OCI-LY3 (cell line): Measurements from ENCODE around the gene TBL1XR1.

Experiments
- H2AFZ ChIP-seq: fragments of 200-600, 300-600 bp; shearing (Covaris generic); 2 replicates; pipeline ENCODE4 v1.6.0; 2014; ENCODE audit warnings: antibody characterized with exemption, low read depth, low read length
- H3K27ac ChIP-seq: fragments of 200-600, 300-600 bp; sonication (generic); 2 replicates; pipeline ENCODE4 v1.5.1; 2014; ENCODE audit warnings: mild to moderate bottlenecking, low read length, moderate library complexity, mixed read lengths
- H3K27me3 ChIP-seq: fragments of 200-600, 300-600 bp; sonication (generic); 2 replicates; pipeline ENCODE4 v1.6.1; 2014; ENCODE audit warnings: low read depth, low read length, mixed read lengths
- H3K36me3 ChIP-seq: fragments of 200-600, 300-600 bp; sonication (generic); replicated peaks from 2 replicates; pipeline ENCODE3; 2014; ENCODE audit warnings: low read depth, low read length, mixed read lengths
- H3K4me1 ChIP-seq: fragments of 300-600, 200-600 bp; sonication (generic); 2 replicates; pipeline ENCODE4 v1.6.1; 2014; ENCODE audit warnings: low read length, mixed read lengths
- H3K4me2 ChIP-seq: fragments of 200-600, 300-600 bp; sonication (generic); 2 replicates; pipeline ENCODE4 v1.6.1; 2014; ENCODE audit warnings: low read length, mixed read lengths
- H3K4me3 ChIP-seq: fragments of 300-600, 200-600 bp; sonication (generic); 2 replicates; pipeline ENCODE4 v1.5.1; 2014; ENCODE audit warnings: antibody characterized with exemption, mild to moderate bottlenecking, low read length, moderate library complexity
- H3K79me2 ChIP-seq: fragments of 300-600, 200-600 bp; shearing (Covaris generic); 2 replicates; pipeline ENCODE4 v1.6.1; 2014; ENCODE audit warnings: mild to moderate bottlenecking, low read length, mixed read lengths
- H3K9ac ChIP-seq: fragments of 300-600, 200-600 bp; shearing (Covaris generic); 2 replicates; pipeline ENCODE4 v1.6.0; 2014; ENCODE audit warnings: mild to moderate bottlenecking, low read length, moderate library complexity
- H3K9me3 ChIP-seq: fragments of 200-600, 300-600 bp; shearing (Covaris generic); 2 replicates; pipeline ENCODE4 v1.6.1; 2014; ENCODE audit warnings: low read length, mixed read lengths; ENCODE audit not compliant: insufficient read depth
- H4K20me1 ChIP-seq: fragments of 200-600, 300-600 bp; sonication (generic); 2 replicates; pipeline ENCODE4 v1.6.1; 2016; ENCODE audit warnings: low read length, mixed read lengths; ENCODE audit not compliant: insufficient read depth
- CTCF ChIP-seq: fragments of 200-600, 300-600 bp; sonication (generic); IDR thresholded peaks from 2 replicates; pipeline ENCODE4 v1.5.1; 2014; ENCODE audit warnings: antibody characterized with exemption, low read length, low read depth
- EZH2phosphoT487 ChIP-seq: fragments of 200-600 bp; shearing (Covaris generic); IDR thresholded peaks from 2 replicates; pipeline ENCODE4 v1.6.1; 2018; ENCODE audit warnings: antibody characterized with exemption, mixed run types, low read depth

The TBL1XR1 gene

GRCh38 chr3:177237206-177237605 lies 39.9 kb upstream of the TBL1XR1 start:
- Histone ChIP-seq H4K20me1 (no peaks in the 10 kb centered on the region), H3K9me3 (no peaks in the 10 kb centered on the region), H3K27ac (no peak overlapping the region), H3K4me1 (peaks cover 25% of the 10 kb centered on the region), H3K27me3 (no peaks in the 10 kb centered on the region), H3K79me2 (no peaks in the 10 kb centered on the region), H3K36me3 (no peaks in the 10 kb centered on the region), H3K4me3 (no peak overlapping the region), H2AFZ (no peak overlapping the region), H3K4me2 (no peak overlapping the region), H3K9ac (no peak overlapping the region)
- no peak for TF ChIP-seq CTCF
- TF ChIP-seq EZH2phosphoT487: no peak

DNA sequence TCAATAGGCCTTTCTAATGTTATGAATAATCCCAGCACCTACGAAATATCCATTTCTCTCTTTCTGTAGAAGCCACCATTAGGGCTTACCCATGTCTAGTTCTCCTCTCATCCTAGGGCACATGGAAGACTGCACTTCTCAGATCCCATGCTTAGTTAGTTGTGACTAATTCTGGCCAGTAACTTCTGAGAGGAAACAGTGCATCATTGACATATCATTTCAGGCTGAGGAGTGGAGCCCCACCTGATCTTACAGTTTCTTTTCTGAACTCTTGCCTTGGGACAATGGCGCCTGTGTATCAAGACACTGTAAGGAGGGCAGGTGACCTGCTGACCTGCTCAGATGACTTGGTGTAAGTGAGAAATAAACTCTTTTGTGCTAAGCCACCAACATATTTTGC lies 39.4 kb upstream of the TBL1XR1 start:
- H2AFZ ChIP-seq: no peak overlapping the region; the same call in 1 of the 2 replicates
- no peak overlapping the region for H3K4me2 ChIP-seq
- no peaks in the 10 kb centered on the region for H3K27me3 ChIP-seq

GRCh38 chr3:177234121-177234520 lies 36.8 kb upstream of the TBL1XR1 start:
- no peak overlapping the region for H3K4me3 ChIP-seq
- H3K4me2 ChIP-seq: no peak overlapping the region
- H4K20me1 ChIP-seq: no peaks in the 10 kb centered on the region
- TF ChIP-seq EZH2phosphoT487: no peak
- no peak for TF ChIP-seq CTCF
- H3K9ac ChIP-seq: no peak overlapping the region
- H2AFZ ChIP-seq: no peak overlapping the region
- H3K27me3 ChIP-seq: no peaks in the 10 kb centered on the region
- H3K36me3 ChIP-seq: no peaks in the 10 kb centered on the region
- H3K27ac ChIP-seq: no peak overlapping the region
- H3K9me3 ChIP-seq: no peaks in the 10 kb centered on the region
- H3K4me1 ChIP-seq: peaks cover 25% of the 10 kb centered on the region
- no peaks in the 10 kb centered on the region for H3K79me2 ChIP-seq

More for the DNA sequence above, 39.4 kb upstream of the TBL1XR1 start:
- no peak overlapping the region for H3K27ac ChIP-seq
- H3K36me3 ChIP-seq: no peaks in the 10 kb centered on the region
- H3K9me3 ChIP-seq: no peaks in the 10 kb centered on the region
- no peaks in the 10 kb centered on the region for H3K79me2 ChIP-seq
- no peak overlapping the region for H3K4me3 ChIP-seq
- H4K20me1 ChIP-seq: no peaks in the 10 kb centered on the region
- peaks cover 25% of the 10 kb centered on the region for H3K4me1 ChIP-seq
- TF ChIP-seq CTCF (no peak), EZH2phosphoT487 (no peak)
- H3K9ac ChIP-seq: no peak overlapping the region

DNA sequence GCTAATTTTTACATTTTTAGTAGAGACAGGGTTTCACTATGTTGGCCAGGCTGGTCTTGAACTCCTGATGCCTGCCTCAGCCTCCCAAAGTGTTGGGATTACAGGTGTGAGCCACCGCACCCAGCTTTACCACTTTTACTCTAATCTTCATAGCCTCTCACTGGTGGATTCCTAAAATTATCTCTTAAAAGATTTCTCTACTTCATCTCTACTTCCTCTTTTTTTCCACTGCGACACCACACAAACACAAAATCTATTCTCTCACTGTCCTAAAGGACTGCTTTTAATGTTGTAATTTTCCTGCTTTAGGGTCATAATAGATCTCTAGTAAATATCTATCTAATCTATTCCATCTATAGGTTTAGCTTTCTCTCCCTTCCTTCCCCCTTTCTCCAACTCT lies 34.0 kb upstream of the TBL1XR1 start:
- Histone ChIP-seq H3K36me3 (no peaks in the 10 kb centered on the region), H3K4me2 (no peak overlapping the region), H3K27me3 (no peaks in the 10 kb centered on the region), H3K4me1 (peaks cover 10% of the 10 kb centered on the region; the same call in 1 of the 2 replicates), H2AFZ (no peak overlapping the region; the same call in 1 of the 2 replicates), H3K9ac (no peak overlapping the region), H3K27ac (no peak overlapping the region), H3K9me3 (no peaks in the 10 kb centered on the region), H4K20me1 (no peaks in the 10 kb centered on the region), H3K79me2 (no peaks in the 10 kb centered on the region), H3K4me3 (no peak overlapping the region)
- TF ChIP-seq EZH2phosphoT487 (no peak), CTCF (no peak)
